ENCODE results near the gene MZT2A.
"Not testable (repeated sequence)": the region's sequence is repeated elsewhere in the genome, so short reads cannot be mapped to it uniquely, and the experiment has no call there.

The MZT2A gene

DNA sequence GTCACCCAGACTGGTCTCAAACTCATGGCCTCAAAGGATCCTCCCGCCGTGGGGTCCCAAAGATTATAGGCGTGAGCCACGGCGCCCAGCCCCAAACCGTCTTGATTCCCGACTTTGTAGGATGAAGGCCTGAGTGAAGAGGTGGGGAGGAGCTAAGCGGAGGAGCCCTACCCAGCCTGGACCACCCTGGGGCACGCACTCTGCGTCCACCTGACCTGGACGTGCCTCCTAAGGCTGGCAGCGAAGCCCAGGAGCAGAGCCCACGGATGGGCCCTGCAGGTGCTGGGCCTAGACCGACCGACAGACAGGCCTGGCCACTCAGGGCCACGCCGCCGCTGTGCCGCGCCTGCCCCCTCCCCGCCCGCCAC, 744 bp downstream of the MZT2A start:
- DNase-seq (ENCODE audit: low spot score), result peak; percentile 18

- not testable (repeated sequence) for DNase-seq (ENCODE audit: low spot score)
These were observed 1.4 kb downstream of the MZT2A start for GRCh38 chr2:131490616-131491468.

GRCh38 chr2:131488306-131489205, 3.6 kb downstream of the MZT2A start:
- DNase-seq (ENCODE audit: low spot score), result no peak

GRCh38 chr2:131486201-131486902, 5.8 kb downstream of the MZT2A start:
- DNase-seq (ENCODE audit: low spot score), result not testable (repeated sequence)

DNA sequence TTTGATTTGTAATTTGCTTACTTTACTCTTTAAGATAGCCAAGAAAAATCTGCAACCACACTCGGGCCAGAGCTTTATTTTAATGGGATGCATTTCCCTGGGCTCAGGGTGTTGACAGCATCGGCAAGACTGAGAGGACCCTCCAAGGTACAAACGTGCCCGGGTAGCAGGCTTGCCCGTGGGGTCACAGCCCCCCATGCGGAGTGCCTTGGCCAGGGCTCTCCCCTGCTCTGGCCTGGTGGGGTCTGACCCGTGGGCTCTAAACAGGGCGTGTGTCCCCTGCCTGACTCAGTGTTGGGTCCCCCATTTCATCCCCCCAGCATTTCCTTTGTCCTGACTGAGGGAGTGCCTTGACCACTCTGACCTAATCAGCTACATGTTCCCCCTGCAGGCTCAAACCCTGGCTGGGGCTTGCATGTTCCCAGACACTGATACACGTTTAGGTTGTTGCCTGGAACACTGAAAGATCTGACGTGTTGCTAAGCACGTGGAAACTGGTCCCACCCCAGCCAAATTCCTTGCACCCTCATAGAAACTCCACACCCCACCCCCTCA, 7.2 kb downstream of the MZT2A start:
- not testable (repeated sequence) for DNase-seq (ENCODE audit: low spot score)

GRCh38 chr2:131483981-131484820, 8.0 kb downstream of the MZT2A start:
- DNase-seq (ENCODE audit: low spot score), result not testable (repeated sequence)

- DNase-seq (ENCODE audit: low spot score), result not testable (repeated sequence)
These were observed 9.6 kb downstream of the MZT2A start for GRCh38 chr2:131482506-131483155.

- not testable (repeated sequence) for DNase-seq (ENCODE audit: low spot score)
These were observed 11.8 kb downstream of the MZT2A start for GRCh38 chr2:131480351-131480750.

GRCh38 chr2:131478850-131479461, 13.2 kb downstream of the MZT2A start:
- not testable (repeated sequence) for DNase-seq (ENCODE audit: low spot score)

- not testable (repeated sequence) for DNase-seq (ENCODE audit: low spot score)
These were observed 13.9 kb downstream of the MZT2A start for GRCh38 chr2:131478074-131478849.

DNA sequence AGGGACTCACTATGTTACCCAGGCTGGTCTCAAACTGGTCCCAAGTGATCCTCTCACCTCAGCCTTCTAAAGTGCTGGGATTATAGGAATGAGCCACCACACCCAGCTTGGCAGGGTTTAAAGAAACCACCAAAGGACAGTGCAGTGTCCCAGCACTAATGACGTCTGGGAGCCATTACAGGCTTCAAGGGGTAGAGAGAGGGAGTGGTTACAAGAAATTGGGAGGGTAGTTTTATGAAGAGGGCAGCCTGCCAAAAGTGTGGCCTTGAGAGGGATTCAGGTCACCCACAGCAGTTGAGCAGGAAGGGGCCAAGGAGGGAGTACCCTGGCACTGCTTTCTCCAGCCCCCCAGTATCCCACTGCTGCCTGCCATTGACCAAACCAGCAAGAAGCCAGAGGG, 15.0 kb downstream of the MZT2A start:
- DNase-seq (ENCODE audit: low spot score), result not testable (repeated sequence)

DNA sequence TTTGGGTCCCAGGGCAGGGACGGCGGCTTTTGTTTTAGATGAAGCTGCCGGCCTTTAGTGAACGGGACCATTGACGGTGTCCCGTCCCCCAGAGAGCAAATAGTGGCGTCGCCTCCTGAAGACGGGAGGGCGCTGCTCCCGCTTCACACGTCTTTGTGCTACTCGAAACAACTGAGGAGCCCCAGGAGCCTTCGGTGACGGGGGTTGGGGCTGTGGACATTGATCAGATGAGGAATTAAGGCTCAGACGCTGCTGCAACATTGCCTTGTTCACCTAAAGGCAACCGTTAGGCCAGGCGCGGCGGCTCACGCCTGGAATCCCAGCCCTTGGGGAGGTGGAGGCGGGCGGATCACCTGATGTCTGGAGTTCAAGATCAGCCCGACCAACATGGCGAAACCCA, 15.8 kb downstream of the MZT2A start:
- peak; percentile 2 for DNase-seq (ENCODE audit: low spot score)

- peak; percentile 38 for DNase-seq (ENCODE audit: low spot score)
These were observed 16.4 kb downstream of the MZT2A start, which contains the start of gene TUBA3D for GRCh38 chr2:131475831-131476230. TSS of gene TUBA3D (plus strand) at chr2:131476119. CDS start at chr2:131476200, 81 bp downstream.

- peak; percentile 0 for DNase-seq (ENCODE audit: low spot score)
These were observed 18.9 kb downstream of the MZT2A start for GRCh38 chr2:131473266-131473665.

- peak; percentile 3 for DNase-seq (ENCODE audit: low spot score)
These were observed 20.6 kb downstream of the MZT2A start for GRCh38 chr2:131471624-131472023.

- DNase-seq (ENCODE audit: low spot score), result not testable (repeated sequence)
These were observed 21.3 kb downstream of the MZT2A start for GRCh38 chr2:131470944-131471343.

GRCh38 chr2:131467722-131468121, 24.5 kb downstream of the MZT2A start:
- not testable (repeated sequence) for DNase-seq (ENCODE audit: low spot score)

GRCh38 chr2:131454914-131455313, 37.3 kb downstream of the MZT2A start:
- DNase-seq (ENCODE audit: low spot score), result not testable (repeated sequence)

Data from iPS-NIHi11 (cell line).